RWPE2 (cell line): ENCODE measurements around the gene SLC18A2.

Experiments used
- ATAC-seq: fragments of 200-7000 bp; cut with Tn5 transposase; 3 replicates; pipeline ENCODE4 v1.9.1; 2021; ENCODE audit warnings: low read depth
- DNase-seq: peaks from one replicate; pipeline ENCODE4 v3.0.0-alpha.2; 2020; ENCODE audit warnings: low spot score
- H3K27ac ChIP-seq: fragments of 450-650 bp; 2 replicates; pipeline ENCODE4 v1.5.1; 2017; ENCODE audit warnings: mild to moderate bottlenecking; ENCODE audit not compliant: poor library complexity, severe bottlenecking
- H3K27me3 ChIP-seq: fragments of 250-450 bp; sonication (Bioruptor Pico); 2 replicates; pipeline ENCODE4 v1.5.1; 2021; ENCODE audit warnings: mild to moderate bottlenecking, moderate library complexity; ENCODE audit not compliant: insufficient read depth, poor library complexity, severe bottlenecking
- H3K36me3 ChIP-seq: fragments of 250-450 bp; sonication (Bioruptor Pico); 2 replicates; pipeline ENCODE4 v1.5.1; 2020; ENCODE audit warnings: low read depth, mild to moderate bottlenecking, moderate library complexity
- H3K4me1 ChIP-seq: fragments of 250-450 bp; sonication (Bioruptor Pico); 2 replicates; pipeline ENCODE4 v1.5.1; 2021; ENCODE audit warnings: mild to moderate bottlenecking, moderate library complexity; ENCODE audit not compliant: insufficient read depth, poor library complexity, severe bottlenecking
- H3K4me3 ChIP-seq: fragments of 250-450 bp; sonication (Bioruptor Pico); 2 replicates; pipeline ENCODE4 v1.5.1; 2021; ENCODE audit warnings: mild to moderate bottlenecking, moderate library complexity; ENCODE audit not compliant: severe bottlenecking
- H3K9me3 ChIP-seq: fragments of 250-450 bp; sonication (Bioruptor Pico); 2 replicates; pipeline ENCODE4 v1.5.1; 2021; ENCODE audit warnings: mild to moderate bottlenecking, moderate library complexity; ENCODE audit not compliant: severe bottlenecking
- TF ChIP-seq, protein P1 (sequence below): fragments of 450-650 bp; IDR thresholded peaks from one replicate; pipeline ENCODE4 v1.5.1; 2017; ENCODE audit warnings: mild to moderate bottlenecking, moderate library complexity; ENCODE audit not compliant: poor library complexity, severe bottlenecking

SLC18A2 gene

DNA sequence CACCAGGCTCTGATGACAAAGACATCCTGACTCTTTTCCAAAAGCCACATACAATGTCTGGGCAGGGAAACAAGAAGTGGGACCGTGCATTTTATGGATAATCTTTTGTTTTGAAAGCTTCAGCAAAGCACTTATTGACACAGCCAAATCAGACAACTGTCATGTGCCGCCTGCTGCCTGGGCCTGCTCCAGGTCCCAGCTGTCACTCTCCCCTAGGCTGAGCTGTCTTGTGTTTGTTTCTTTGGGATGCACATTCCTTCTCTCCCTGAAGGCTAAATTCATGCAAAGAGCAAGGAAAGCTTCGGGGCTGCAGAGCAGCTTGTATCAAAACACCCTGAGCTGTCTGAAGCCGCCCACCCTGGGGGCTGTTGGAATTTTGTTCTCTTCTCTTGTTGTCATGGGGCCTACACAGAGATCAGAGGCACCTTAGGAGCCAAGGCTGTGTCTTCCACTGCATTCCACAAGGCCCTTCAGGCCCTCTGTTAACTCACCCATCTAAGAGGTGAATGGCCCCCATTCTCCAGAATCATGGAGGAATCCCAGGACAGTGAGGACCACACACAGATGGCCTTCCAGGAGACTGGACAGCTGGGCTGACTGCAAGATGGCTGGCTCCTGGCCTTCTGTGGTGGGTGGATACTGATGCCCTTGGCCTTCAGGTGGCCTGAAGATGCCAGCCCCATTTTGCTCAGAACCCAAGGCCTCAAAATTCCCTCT, 17.8 kb upstream of the SLC18A2 start:
- Histone ChIP-seq H3K27ac (no peak overlapping the region), H3K27me3 (no peaks in the 10 kb centered on the region), H3K36me3 (no peaks in the 10 kb centered on the region), H3K4me1 (no peaks in the 10 kb centered on the region), H3K4me3 (no peak overlapping the region), H3K9me3 (no peaks in the 10 kb centered on the region)
- ATAC-seq = no peak
- no peak for DNase-seq
- TF ChIP-seq, protein P1, sequence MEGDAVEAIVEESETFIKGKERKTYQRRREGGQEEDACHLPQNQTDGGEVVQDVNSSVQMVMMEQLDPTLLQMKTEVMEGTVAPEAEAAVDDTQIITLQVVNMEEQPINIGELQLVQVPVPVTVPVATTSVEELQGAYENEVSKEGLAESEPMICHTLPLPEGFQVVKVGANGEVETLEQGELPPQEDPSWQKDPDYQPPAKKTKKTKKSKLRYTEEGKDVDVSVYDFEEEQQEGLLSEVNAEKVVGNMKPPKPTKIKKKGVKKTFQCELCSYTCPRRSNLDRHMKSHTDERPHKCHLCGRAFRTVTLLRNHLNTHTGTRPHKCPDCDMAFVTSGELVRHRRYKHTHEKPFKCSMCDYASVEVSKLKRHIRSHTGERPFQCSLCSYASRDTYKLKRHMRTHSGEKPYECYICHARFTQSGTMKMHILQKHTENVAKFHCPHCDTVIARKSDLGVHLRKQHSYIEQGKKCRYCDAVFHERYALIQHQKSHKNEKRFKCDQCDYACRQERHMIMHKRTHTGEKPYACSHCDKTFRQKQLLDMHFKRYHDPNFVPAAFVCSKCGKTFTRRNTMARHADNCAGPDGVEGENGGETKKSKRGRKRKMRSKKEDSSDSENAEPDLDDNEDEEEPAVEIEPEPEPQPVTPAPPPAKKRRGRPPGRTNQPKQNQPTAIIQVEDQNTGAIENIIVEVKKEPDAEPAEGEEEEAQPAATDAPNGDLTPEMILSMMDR = no peak

DNA sequence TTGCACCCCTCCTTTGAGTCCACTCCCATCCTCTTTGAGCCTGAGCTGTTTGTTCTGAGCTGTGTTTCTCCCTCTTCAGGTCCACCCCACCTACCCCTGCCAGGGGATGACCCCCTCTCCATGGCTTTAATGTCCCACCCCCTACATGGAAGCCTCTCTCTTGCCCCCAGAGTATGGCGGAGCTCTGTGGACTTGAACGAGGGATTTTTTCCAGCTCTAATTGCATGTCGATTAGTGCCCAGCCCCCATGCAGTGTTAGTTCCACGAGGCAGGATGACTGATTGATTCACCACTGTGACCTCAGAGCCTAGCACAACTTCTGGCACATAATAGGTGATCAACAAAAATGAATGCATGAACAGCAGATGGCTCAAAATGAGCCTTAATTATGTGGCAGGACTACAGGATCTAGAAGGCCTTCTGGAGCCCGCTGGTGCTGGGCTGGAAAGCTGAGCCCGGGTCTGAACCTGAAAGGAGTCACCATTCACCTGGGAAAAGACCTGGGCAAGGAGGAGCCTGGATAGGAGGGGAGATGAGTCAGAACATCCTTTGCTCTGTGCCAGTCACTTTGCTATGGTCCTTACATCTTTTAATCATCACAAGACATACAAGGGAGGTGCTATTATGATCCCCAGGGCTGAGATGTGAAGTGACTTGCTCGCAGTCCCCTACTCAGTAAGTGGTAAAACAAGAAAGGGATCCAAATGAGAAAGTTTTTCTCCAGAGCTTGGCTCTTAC, 17.1 kb upstream of the SLC18A2 start:
- no peak for ATAC-seq

DNA sequence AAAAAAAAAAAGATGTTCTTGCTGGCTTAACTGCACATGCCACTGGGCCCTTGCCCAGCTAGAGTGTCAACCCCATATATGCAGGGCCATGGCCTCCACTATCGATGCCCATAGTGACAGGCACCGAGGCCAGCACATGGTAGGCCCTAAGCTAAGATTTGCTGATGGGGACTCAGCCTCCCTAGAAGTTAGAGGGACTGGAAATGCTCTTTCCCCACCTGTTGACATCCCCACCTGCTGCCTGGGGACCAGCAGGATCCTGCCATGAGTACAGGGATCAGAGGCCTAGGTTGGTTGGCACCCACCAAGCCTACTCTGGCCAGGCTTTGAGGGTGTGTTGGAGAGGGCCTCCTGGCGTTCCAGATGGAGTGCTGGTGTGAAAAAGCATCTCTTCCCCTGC, 16.0 kb upstream of the SLC18A2 start:
- no peaks in the 10 kb centered on the region for H3K36me3 ChIP-seq
- H3K9me3 ChIP-seq = no peaks in the 10 kb centered on the region
- H3K4me1 ChIP-seq = no peaks in the 10 kb centered on the region
- no peak for ATAC-seq
- H3K4me3 ChIP-seq = no peak overlapping the region
- no peak for DNase-seq
- H3K27me3 ChIP-seq = no peaks in the 10 kb centered on the region
- H3K27ac ChIP-seq = no peak overlapping the region
- TF ChIP-seq, protein P1 = no peak

More for the DNA sequence above, 17.1 kb upstream of the SLC18A2 start:
- no peak for DNase-seq
- Histone ChIP-seq H3K27me3 (no peaks in the 10 kb centered on the region), H3K9me3 (no peaks in the 10 kb centered on the region), H3K4me3 (no peak overlapping the region), H3K36me3 (no peaks in the 10 kb centered on the region), H3K4me1 (no peaks in the 10 kb centered on the region), H3K27ac (no peak overlapping the region)
- TF ChIP-seq, protein P1 = no peak

DNA sequence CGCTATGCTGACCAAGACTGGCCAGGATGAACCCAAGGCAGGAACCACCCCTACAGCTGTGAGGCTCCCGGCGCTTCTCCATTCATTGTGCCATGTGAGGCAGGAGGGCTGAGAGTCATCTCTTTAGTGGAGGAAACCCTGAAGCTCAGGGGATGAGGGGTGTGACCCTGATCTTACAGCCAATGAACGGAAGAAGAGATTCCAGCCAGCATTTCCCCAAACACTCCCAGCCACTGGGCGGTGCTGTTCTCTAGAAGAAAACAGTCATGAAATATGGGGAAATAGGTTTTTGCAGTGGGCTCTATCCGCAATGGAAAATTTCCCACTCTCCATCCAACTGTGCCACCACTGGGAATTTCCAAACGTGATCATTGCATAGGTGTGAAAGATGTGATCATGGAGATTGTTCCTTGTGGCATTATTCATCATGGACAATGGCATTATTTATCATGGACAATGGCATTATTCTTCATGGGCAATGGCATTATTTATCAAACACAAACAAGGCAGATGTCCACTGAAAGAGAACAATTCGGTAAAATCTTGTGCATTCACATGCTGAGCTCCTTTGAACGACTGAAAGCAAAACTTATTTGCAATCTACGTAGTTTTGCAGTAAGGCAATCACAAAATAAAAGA, 14.0 kb upstream of the SLC18A2 start:
- Histone ChIP-seq H3K4me1 (no peaks in the 10 kb centered on the region), H3K4me3 (no peak overlapping the region), H3K36me3 (no peaks in the 10 kb centered on the region), H3K9me3 (no peaks in the 10 kb centered on the region), H3K27me3 (peaks cover 11% of the 10 kb centered on the region), H3K27ac (no peak overlapping the region)
- TF ChIP-seq, protein P1 = peak; percentile 43
- ATAC-seq = peak; percentile 23; the same call in 1 of the 3 replicates
- DNase-seq = no peak
